GM12892 (cell line): Measurements from ENCODE around the gene EFR3B.

ENCODE experiments used
- DNase-seq: peaks from one replicate; pipeline ENCODE4 v3.0.0; 2011; ENCODE audit not compliant: insufficient read length
- FAIRE-seq: peaks from 2 replicates; lab custom pipeline; 2011; peaks lifted over from hg19 to GRCh38; lab: Jason Lieb, UNC
- POLR2A ChIP-seq: IDR thresholded peaks from 2 replicates; pipeline ENCODE4 v1.6.1; 2011; ENCODE audit warnings: low read depth, low read length, control low read depth
- POLR2AphosphoS5 ChIP-seq: IDR thresholded peaks from 2 replicates; pipeline ENCODE4 v1.6.1; 2011; ENCODE audit warnings: low read depth, low read length, control low read depth
- TAF1 ChIP-seq: IDR thresholded peaks from 2 replicates; pipeline ENCODE4 v1.6.1; 2011; ENCODE audit warnings: low read depth, mild to moderate bottlenecking, control low read depth, low read length, borderline replicate concordance

EFR3B gene

DNA sequence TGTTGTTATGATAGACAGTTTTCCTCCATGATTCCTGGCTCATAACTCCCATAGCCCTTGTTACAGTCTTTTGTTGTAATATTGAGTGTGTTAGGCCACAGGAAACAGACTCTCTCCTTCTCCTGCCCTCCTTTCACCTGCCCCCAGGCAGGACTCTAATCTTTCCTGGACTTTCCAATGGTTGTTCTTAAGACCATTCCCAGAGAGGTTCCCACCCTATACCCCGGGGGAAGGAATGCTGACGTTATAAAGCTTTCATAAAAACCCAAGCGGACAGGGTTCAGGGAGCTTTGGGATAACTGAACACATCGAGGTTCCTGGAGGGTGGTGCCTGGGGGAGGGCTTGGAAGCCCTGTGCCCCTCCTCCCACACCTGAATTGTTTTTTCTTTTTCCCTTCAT is 2.8 kb upstream of the EFR3B start:
- FAIRE-seq (no peak), DNase-seq (no peak)
- TF ChIP-seq POLR2AphosphoS5 (no peak), TAF1 (no peak), POLR2A (no peak)

DNA sequence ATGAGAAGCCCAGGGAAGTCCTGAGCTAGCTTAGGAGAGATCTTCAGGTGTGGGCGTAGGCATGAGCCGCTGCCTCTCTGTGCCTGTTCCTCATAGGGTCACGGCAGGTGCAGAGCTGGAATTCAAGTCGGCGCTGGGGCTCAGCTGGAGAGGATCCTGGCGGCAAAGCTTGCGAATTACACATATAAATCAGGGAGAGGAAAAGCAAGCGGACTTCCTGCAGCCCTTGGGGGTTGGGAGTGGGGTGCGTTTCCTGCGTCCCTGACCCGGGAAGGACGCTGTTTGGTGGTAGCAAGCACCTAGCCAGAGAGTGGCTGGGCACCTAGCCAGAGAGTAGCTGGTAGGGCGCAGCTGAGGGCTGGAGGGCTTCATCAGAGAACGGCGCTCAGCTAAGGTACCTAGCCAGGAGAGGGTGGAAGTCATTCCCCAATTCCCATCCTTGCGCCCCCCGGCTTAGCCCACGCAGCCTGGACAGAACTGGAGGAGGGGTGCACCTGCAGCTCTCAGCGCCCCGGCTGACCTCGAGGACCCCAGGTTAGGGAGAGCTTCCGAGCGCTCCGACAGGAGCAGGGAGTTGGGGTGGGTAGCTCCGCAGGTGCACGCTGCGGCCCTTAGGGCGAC is 459 bp upstream of the EFR3B start:
- DNase-seq (peak; percentile 27), FAIRE-seq (peak; percentile 61)
- no peak for TF ChIP-seq POLR2AphosphoS5
- no peak for TF ChIP-seq TAF1
- no peak for TF ChIP-seq POLR2A

DNA sequence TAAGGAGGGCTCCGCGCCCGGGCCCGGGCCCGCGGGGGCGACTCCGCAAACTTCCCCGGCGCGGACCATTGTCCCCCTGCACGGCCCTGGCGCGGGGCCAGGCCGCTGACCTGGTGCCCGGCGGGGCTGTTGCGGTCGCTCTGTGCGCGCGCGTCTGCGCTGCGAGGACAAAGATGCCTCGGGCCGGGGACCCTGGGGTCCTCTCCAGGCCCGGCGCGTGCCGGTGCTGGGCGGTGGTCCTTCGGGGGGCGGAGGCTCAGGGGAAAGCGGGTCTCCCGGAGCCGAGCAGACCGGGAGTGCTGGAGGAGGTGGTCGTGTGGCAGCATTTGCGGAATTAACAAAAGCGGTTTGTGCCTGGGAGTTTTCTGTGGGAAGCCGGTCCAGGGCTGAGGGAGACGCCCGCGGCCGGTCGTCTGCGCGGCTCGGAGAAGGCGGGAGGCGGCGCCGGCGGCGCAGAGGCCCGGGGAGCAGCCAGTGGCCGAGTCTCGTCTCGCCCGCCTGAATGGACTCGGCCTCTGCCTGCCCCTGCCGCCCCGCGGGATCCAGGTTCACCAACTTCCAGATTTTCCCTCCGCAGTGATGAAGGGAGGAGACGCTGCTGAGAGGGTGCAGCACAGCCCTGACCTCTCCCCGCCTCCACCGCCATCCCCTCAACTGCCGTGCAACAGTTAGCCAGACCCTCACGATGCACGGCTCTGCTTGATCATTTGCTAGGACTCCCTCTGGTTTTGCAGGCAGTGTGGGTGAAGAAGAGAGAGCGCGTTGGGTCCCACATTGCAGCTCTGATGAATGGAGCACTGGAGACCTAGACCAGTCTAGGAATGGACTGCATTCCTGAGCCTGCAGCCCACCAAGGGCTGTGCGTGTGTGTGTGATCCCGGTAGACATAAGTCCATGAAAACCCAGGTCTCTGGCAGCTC is 705 bp downstream of the EFR3B start:
- DNase-seq: no peak
- no peak for FAIRE-seq
- no peak for TF ChIP-seq POLR2AphosphoS5
- TF ChIP-seq TAF1: no peak
- 0 out of 2 replicates have a peak, but pooled peaks have one; percentile 15 for TF ChIP-seq POLR2A

DNA sequence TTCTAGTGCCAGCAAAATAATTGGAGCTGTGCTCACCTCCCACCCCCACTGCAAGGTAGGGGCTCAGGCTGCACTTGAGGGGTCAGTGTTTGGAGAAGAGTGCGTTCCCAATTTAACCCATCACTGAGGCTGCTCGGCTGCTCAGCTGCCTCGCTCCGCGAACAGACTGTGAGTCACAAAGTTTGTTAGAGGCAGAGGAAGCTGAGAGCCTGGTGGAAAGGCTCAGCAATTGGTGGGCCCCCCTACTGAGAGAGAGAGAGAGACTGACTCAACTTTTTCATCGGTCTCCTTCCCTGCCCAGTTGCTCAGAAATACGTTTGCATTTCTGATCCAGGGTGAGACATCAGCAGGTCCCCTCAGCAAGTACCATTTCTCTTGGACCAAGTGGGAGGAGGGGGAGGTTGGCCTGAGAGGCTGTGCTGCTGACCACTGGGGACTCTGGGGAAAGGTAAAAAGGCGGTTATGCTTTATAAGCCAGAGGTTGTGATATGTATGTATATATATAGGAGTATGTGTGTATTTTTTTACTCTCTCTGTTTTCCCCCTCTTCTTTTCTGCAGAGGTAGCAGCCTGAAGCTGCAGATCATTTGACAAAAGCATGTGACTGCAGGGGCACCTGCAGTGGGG is 1.5 kb downstream of the EFR3B start:
- DNase-seq (peak; percentile 37), FAIRE-seq (no peak)
- TF ChIP-seq TAF1: 0 out of 2 replicates have a peak, but pooled peaks have one; percentile 24
- no peak for TF ChIP-seq POLR2AphosphoS5

DNA sequence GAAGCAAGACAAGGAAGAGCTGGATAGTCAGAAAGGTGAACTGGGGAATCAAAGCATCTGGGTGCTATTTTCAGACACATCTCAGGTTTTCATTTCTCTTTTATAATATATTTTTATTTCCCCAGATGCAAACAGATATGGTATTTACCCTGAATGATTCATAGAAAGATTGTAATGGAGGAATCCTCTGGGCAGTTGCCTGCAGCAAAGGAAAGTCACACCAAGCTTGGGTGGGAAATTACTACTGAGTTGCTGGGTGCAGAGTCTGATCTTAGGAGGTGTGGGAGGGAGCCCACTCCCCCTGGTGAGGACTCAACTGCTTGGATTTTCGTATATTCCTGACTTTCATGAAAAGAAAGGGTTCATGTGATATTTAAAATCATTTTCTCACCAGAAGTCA is 2.1 kb downstream of the EFR3B start:
- no peak for DNase-seq
- FAIRE-seq: no peak
- TF ChIP-seq POLR2AphosphoS5 (no peak), TAF1 (no peak), POLR2A (no peak)

DNA sequence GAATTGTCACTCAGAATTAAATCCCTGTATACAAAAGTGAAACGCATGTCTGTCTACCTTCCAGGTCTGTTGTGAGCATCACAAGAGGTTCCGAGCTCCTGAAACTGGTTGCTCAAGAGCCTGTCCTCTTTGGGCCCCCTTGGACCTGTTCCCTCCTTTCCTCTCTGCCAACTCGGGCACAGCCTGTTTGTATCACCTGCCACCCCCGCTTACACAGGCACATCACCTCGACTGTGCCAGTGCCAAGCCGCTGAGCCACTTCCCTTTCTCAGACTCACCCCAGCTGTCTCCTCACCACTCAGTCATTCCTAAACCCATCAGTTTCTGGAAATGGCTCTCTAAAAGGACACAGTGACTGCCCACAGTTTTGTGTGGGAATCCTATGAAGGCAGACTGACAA is 3.1 kb downstream of the EFR3B start:
- DNase-seq: no peak
- FAIRE-seq: no peak
- TF ChIP-seq TAF1 (no peak), POLR2A (no peak), POLR2AphosphoS5 (no peak)

DNA sequence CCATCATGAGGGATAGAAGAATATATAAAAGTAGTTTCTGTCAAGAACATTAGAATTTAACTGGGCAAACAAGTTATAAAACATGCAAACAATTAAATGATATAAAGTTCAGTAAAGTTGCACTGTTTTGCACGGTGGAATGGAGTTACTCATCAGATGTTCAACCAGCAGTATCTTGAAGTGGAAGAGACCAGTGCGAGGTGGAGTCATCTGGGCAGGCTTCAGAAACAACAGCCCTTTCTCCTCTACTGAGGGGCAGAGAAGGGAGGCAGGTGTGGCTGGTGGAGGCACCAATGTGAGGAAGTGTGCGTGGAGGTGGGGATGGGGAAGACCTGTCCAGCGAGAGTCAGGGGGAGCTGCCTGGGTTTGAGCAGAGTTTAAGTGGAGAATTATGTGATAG is 7.5 kb downstream of the EFR3B start:
- DNase-seq (no peak), FAIRE-seq (no peak)
- TF ChIP-seq TAF1 (no peak), POLR2A (no peak), POLR2AphosphoS5 (no peak)

DNA sequence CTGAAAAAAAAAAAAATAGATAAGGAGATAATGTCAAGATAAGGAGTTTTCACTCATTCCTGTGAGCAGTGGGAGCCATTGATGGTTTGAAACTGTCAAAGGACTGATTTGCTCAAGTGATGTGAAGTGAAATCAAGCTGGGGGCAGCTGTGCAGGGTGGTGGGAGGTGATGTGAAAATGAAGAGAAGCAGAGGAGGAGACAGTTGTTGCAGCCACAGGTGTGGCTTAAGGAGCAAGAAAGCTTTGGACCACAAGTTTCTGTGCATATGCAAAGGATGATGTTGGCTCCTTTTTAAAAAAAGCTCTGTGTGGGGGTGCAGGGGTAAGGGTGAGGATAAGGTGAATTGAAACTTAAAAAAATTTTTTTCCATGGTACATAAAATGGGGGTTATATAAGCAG is 8.3 kb downstream of the EFR3B start:
- TF ChIP-seq TAF1 (no peak), POLR2A (no peak), POLR2AphosphoS5 (no peak)
- DNase-seq: peak; percentile 27
- FAIRE-seq: no peak

DNA sequence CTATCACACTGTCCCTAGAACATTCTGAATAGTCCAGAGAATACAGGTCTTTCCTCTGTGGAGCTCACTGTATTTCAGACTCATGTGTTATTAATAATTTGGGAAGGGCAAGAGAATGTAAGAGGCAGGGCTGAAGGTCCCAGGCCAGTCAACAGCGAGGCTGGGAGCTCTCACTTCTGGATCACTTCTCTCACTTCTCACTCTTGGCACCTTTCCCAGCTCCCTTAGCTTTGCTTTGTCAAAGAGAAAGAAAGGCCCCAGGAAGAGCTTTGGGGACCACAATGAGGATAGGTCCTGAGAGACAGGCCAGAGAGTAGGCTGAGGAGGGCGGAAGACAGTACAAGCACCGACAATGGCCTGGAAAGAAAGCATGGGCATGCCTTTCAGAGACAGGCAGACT is 11.2 kb downstream of the EFR3B start:
- no peak for DNase-seq
- TF ChIP-seq POLR2A: no peak
- TF ChIP-seq POLR2AphosphoS5: no peak
- TF ChIP-seq TAF1: no peak
- no peak for FAIRE-seq

DNA sequence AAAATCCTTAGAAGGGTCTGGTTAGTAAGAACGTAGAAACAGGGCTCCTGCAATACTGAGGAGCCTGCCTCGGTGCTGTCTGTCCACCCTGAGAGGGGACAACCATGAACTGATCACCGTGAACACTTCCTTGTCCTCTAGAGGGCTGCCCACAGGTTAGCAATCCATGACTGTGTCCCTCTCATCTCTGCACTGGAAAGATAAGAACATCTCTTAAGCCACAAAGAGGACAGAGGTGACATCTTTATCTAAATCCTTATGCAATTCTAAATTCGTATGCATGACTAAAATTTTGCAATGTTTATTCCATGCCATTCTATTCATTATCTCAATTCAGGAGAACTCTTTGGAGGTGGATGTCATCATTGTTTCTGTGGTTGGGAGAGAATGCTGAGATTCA is 12.8 kb downstream of the EFR3B start:
- no peak for TF ChIP-seq POLR2AphosphoS5
- TF ChIP-seq TAF1: no peak
- no peak for TF ChIP-seq POLR2A
- DNase-seq (no peak), FAIRE-seq (no peak)

DNA sequence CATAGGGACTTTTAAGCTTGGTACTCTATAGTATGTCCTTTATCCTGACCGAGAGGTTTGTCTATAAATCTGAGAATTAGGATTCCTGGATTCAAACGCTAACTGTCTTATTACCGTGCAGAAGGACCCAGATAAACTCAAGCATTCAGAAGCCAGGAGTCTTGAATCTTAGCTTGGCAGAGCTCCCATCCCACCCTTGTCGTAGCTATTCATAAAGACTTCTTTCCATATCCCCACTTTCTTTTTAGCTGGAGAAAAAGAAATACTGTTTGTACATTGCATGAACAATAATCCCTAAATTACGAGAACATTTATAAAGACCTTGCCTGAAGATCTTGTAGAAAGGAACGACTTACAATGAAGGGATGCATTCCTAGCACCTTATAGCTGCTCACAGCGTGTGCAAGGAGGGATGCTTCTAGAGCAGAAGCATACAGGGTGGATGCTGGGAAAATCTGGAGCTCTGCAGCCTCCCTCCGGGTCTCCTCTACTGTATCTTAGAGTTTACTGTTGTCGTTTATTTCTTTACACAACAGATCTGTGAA is 13.6 kb downstream of the EFR3B start:
- TF ChIP-seq TAF1 (no peak), POLR2A (no peak), POLR2AphosphoS5 (no peak)
- FAIRE-seq (no peak), DNase-seq (no peak)
